Loucy (cell line): Measurements from ENCODE around the gene ALDOB.

Experiments used
- EZH2phosphoT487 ChIP-seq: fragments of 200-600 bp; IDR thresholded peaks from 2 replicates; pipeline ENCODE4 v1.6.1; 2018; ENCODE audit warnings: antibody characterized with exemption, mild to moderate bottlenecking, moderate library complexity, borderline replicate concordance
- TF ChIP-seq, protein P1 (sequence below): fragments of 200-600 bp; sonication (generic); conservative IDR thresholded peaks from 2 replicates; pipeline ENCODE4 v1.5.1; 2014; ENCODE audit warnings: mild to moderate bottlenecking, antibody characterized with exemption, low read length

- TF ChIP-seq, protein P1, sequence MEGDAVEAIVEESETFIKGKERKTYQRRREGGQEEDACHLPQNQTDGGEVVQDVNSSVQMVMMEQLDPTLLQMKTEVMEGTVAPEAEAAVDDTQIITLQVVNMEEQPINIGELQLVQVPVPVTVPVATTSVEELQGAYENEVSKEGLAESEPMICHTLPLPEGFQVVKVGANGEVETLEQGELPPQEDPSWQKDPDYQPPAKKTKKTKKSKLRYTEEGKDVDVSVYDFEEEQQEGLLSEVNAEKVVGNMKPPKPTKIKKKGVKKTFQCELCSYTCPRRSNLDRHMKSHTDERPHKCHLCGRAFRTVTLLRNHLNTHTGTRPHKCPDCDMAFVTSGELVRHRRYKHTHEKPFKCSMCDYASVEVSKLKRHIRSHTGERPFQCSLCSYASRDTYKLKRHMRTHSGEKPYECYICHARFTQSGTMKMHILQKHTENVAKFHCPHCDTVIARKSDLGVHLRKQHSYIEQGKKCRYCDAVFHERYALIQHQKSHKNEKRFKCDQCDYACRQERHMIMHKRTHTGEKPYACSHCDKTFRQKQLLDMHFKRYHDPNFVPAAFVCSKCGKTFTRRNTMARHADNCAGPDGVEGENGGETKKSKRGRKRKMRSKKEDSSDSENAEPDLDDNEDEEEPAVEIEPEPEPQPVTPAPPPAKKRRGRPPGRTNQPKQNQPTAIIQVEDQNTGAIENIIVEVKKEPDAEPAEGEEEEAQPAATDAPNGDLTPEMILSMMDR, result no peak
- no peak for TF ChIP-seq EZH2phosphoT487
These were observed 36.5 kb downstream of the ALDOB start for GRCh38 chr9:101398930-101399642.
